IPS-NIHi7 (cell line): Measurements from ENCODE around the gene KCND3.
A peak's percentile ranks its signal among the peaks of the same experiment; 100 is the strongest.

Source experiments
- DNase-seq: peaks from one replicate; pipeline ENCODE4 v3.0.0; 2012; ENCODE audit warnings: mixed read lengths; ENCODE audit errors: extremely low spot score

KCND3 gene

GRCh38 chr1:111882986-111883560 is 106.4 kb downstream of the KCND3 start:
- no peak for DNase-seq

GRCh38 chr1:111882559-111882958 is 106.9 kb downstream of the KCND3 start:
- DNase-seq, result no peak

- DNase-seq, result no peak
Measured at GRCh38 chr1:111880881-111881837, 108.3 kb downstream of the KCND3 start.

GRCh38 chr1:111879081-111879480 is 110.4 kb downstream of the KCND3 start:
- no peak for DNase-seq

- no peak for DNase-seq
Measured at GRCh38 chr1:111878649-111879048, 110.8 kb downstream of the KCND3 start.

- DNase-seq, result no peak
Measured at GRCh38 chr1:111878091-111878490, 111.4 kb downstream of the KCND3 start.

GRCh38 chr1:111876631-111877030 is 112.8 kb downstream of the KCND3 start:
- DNase-seq, result no peak

- no peak for DNase-seq
Measured at GRCh38 chr1:111875640-111876039, 113.8 kb downstream of the KCND3 start.

- DNase-seq, result no peak
Measured at GRCh38 chr1:111873460-111874030, 115.9 kb downstream of the KCND3 start.

GRCh38 chr1:111870181-111870580 is 119.3 kb downstream of the KCND3 start:
- no peak for DNase-seq

- DNase-seq, result no peak
Measured at GRCh38 chr1:111867868-111868440, 121.5 kb downstream of the KCND3 start.

- DNase-seq, result peak; percentile 78
Measured at GRCh38 chr1:111864862-111865261, 124.6 kb downstream of the KCND3 start.

- no peak for DNase-seq
Measured at GRCh38 chr1:111863401-111863800, 126.1 kb downstream of the KCND3 start.

- no peak for DNase-seq
Measured at GRCh38 chr1:111862599-111862998, 126.9 kb downstream of the KCND3 start.

GRCh38 chr1:111861523-111861922 is 127.9 kb downstream of the KCND3 start:
- DNase-seq, result no peak

- no peak for DNase-seq
Measured at GRCh38 chr1:111857194-111857651, 132.2 kb downstream of the KCND3 start.

- DNase-seq, result no peak
Measured at GRCh38 chr1:111856411-111857185, 132.9 kb downstream of the KCND3 start.

GRCh38 chr1:111855260-111855659 is 134.2 kb downstream of the KCND3 start:
- DNase-seq, result peak; percentile 38

GRCh38 chr1:111852261-111852721 is 137.2 kb downstream of the KCND3 start:
- no peak for DNase-seq

GRCh38 chr1:111851552-111851951 is 137.9 kb downstream of the KCND3 start:
- DNase-seq, result peak; percentile 21

GRCh38 chr1:111850109-111850508 is 139.4 kb downstream of the KCND3 start:
- no peak for DNase-seq
